HepG2 (cell line): ENCODE measurements around the gene CPLX1. TPM values are rescaled to one million over a fixed set of nuclear protein-coding genes. Genes with fewer than 3 reads are reported as not detected.

Experiments
- ATAC-seq: fragments of 200-7000 bp; cut with Tn5 transposase; 3 replicates; pipeline ENCODE4 v1.9.1; 2020; ENCODE audit warnings: mild to moderate bottlenecking, moderate library complexity
- BruUV-seq: library from RNA; stranded (reverse); fragments of 400-500 nt; replicated peaks from 2 replicates; lab custom pipeline; 2021; lab: Mats Ljungman, UMichigan
- CTCF ChIA-PET: fragments of 300-600 bp; formaldehyde crosslinking; extraction: SDS; loops from one replicate; lab custom pipeline; 2021; ENCODE audit warnings: low total read pairs, inconsistent platforms, low intra/inter-chr PET ratio; lab: Yijun Ruan, JAX
- POLR2A ChIA-PET: fragments of 350-600 bp; sonication (Branson Sonifier 250); formaldehyde crosslinking; loops from one replicate; lab custom pipeline; 2020; ENCODE audit warnings: antibody characterized with exemption, inconsistent platforms; lab: Yijun Ruan, JAX
- DNase-seq: peaks from one replicate; pipeline ENCODE4 v3.0.0-alpha.2; 2015; ENCODE audit warnings: low spot score
- FAIRE-seq: peaks from 3 replicates; lab custom pipeline; 2011; peaks lifted over from hg19 to GRCh38; lab: Jason Lieb, UNC
- H2AFZ ChIP-seq: one replicate; pipeline ENCODE4 v1.6.1; 2011; ENCODE audit warnings: low read length, inconsistent platforms
- H3K27ac ChIP-seq: fragments of 300-600 bp; 3 replicates; pipeline ENCODE4 v1.8.0; 2011; ENCODE audit warnings: mixed run types, mild to moderate bottlenecking, mixed read lengths, low read length, inconsistent platforms; ENCODE audit not compliant: insufficient read depth; ENCODE audit errors: extremely low read length
- H3K27me3 ChIP-seq, 2 experiments: fragments of 200-600 bp in 1 of 2; 2 replicates in 1 of 2; 3 replicates in 1 of 2; pipeline versions ENCODE4 v1.6.0 to v1.8.0; 2011; ENCODE audit warnings: low read length in 2 of 2, mild to moderate bottlenecking in 2 of 2, moderate library complexity in 2 of 2, inconsistent platforms in 1 of 2; ENCODE audit not compliant: insufficient read depth in 2 of 2, control insufficient read depth in 1 of 2
- H3K36me3 ChIP-seq, 2 experiments: fragments of 200-600 bp in 1 of 2; replicated peaks in 1 of 2; 2 replicates in 1 of 2; 3 replicates in 1 of 2; pipeline versions ENCODE4 v1.5.1 to v1.8.0; 2011; ENCODE audit warnings: low read length in 2 of 2, inconsistent platforms in 1 of 2; ENCODE audit not compliant: insufficient read depth in 2 of 2, control insufficient read depth in 1 of 2
- H3K4me1 ChIP-seq: 2 replicates; pipeline ENCODE4 v1.5.1; 2012; ENCODE audit warnings: low read length, inconsistent platforms; ENCODE audit not compliant: insufficient read depth
- H3K4me2 ChIP-seq: 2 replicates; pipeline ENCODE4 v1.6.0; 2011; ENCODE audit warnings: low read depth, low read length, inconsistent platforms
- H3K4me3 ChIP-seq, 3 experiments: fragments of 200-600 bp in 1 of 3; sonication (generic), shearing (Covaris generic) in 1 of 3; replicated peaks in 1 of 3; 2 replicates each; pipeline ENCODE4 v1.5.1; 2011 to 2016; ENCODE audit warnings: low read length in 3 of 3, inconsistent platforms in 2 of 3, low read depth in 2 of 3, mild to moderate bottlenecking in 2 of 3, control low read depth in 1 of 3, mixed read lengths in 1 of 3; ENCODE audit not compliant: insufficient read depth in 1 of 3
- H3K79me2 ChIP-seq: one replicate; pipeline ENCODE4 v1.6.1; 2011; ENCODE audit warnings: low read length, inconsistent platforms; ENCODE audit not compliant: insufficient read depth
- H3K9ac ChIP-seq: 2 replicates; pipeline ENCODE4 v1.6.0; 2011; ENCODE audit warnings: mild to moderate bottlenecking, low read depth, low read length, inconsistent platforms; ENCODE audit not compliant: insufficient read depth
- H3K9me3 ChIP-seq: 2 replicates; pipeline ENCODE4 v1.5.1; 2012; ENCODE audit warnings: mild to moderate bottlenecking, low read length
- H4K20me1 ChIP-seq: 2 replicates; pipeline ENCODE4 v1.6.0; 2011; ENCODE audit warnings: inconsistent platforms, mild to moderate bottlenecking, low read length, moderate library complexity; ENCODE audit not compliant: insufficient read depth
- SNAPC2 ChIP-seq: sonication (generic); formaldehyde crosslinking; IDR thresholded peaks from 2 replicates; pipeline ENCODE4 v1.8.1; 2022; ENCODE audit warnings: mild to moderate bottlenecking, missing genetic modification reagents
- TCF7L2 ChIP-seq: IDR thresholded peaks from 2 replicates; pipeline ENCODE4 v1.6.1; 2011; ENCODE audit warnings: mild to moderate bottlenecking, low read depth, low read length, moderate library complexity
- TFE3 ChIP-seq: IDR thresholded peaks from 2 replicates; pipeline ENCODE4 v1.6.1; 2016
- WGBS: methylation state at CpG from one replicate; pipeline ENCODE4 v1.1.6; 2017; ENCODE audit warnings: low lambda C conversion rate; 5-methylcytosine and 5-hydroxymethylcytosine counted together
- in situ Hi-C: cut with HindIII; loops from 2 replicates; pipeline ENCODE4 v1.10.0; 2017; ENCODE audit warnings: low pct_unique_long_range_greater_than_20kb; ENCODE audit not compliant: extremely low pct_ligation_motif_present
- intact Hi-C: fragments of 100-400 bp; cut with micrococcal nuclease; formaldehyde crosslinking; loops from one replicate; pipeline ENCODE4 v1.10.0; 2022; ENCODE audit not compliant: unreplicated experiment
- polyA plus RNA-seq, 8 experiments: library from polyadenylated mRNA; depleted of rRNA in 3 of 8; stranded (reverse) in 7 of 8; unstranded in 1 of 8; fragments of >200 nt; fragmentation: Illumina TruSeq in 4 of 8; extraction: Trizol in 4 of 8; gene quantifications; 2 replicates each; pipeline versions ENCODE4 v1.2.1 to v1.2.3, GENCODE V29; 2011 to 2016; ENCODE audit warnings: low read depth in 4 of 8, missing spikeins in 1 of 8, mixed read lengths in 1 of 8; ENCODE audit not compliant: insufficient read depth in 1 of 8
- total RNA-seq, 5 experiments: library from RNA; depleted of rRNA; stranded (reverse); fragments of >200 nt; fragmentation: Illumina TruSeq; extraction: Trizol; gene quantifications; 2 replicates each; pipeline ENCODE4 v1.2.3, GENCODE V29; 2016; ENCODE audit warnings: low read depth in 1 of 5

The CPLX1 gene
- total and polyA plus RNA-seq, 2 of the 13 experiments (the other 11 are each of a cell fraction or from before 2014, with no cell fraction given): 0.18 TPM

GRCh38 chr4:785332-786073 lies 40.4 kb downstream of the CPLX1 start:
- no peak overlapping the region for H3K4me3 ChIP-seq
- peaks cover 6% of the 10 kb centered on the region; the same call in 1 of the 2 replicates for H4K20me1 ChIP-seq
- BruUV-seq: no TSS peak
- TF ChIP-seq SNAPC2 (CRISPR knock-in tag) (no peak), TFE3 (CRISPR knock-in tag) (no peak), TCF7L2 (no peak)
- H3K9ac ChIP-seq: no peak overlapping the region
- no peak overlapping the region for H2AFZ ChIP-seq
- WGBS: 87% methylated on average over 54 of the region's 57 CpGs
- ATAC-seq (no peak), DNase-seq (no peak), FAIRE-seq (no peak)
- H3K27ac ChIP-seq: no peak overlapping the region
- H3K36me3 ChIP-seq: no peaks in the 10 kb centered on the region
- CTCF ChIA-PET: no interaction called here
- peaks cover 2 to 32% of the 10 kb centered on the region in 2 experiments; a peak in 3 of 5 replicates for H3K27me3 ChIP-seq
- H3K4me1 ChIP-seq: peaks cover 49% of the 10 kb centered on the region
- H3K4me2 ChIP-seq: no peak overlapping the region
- peaks cover 11% of the 10 kb centered on the region for H3K79me2 ChIP-seq
- POLR2A ChIA-PET: no interaction called here
- H3K9me3 ChIP-seq: no peaks in the 10 kb centered on the region
- in situ Hi-C loops (no loop called here), intact Hi-C loops (no loop called here)
